IMR-90 (cell line): Measurements from ENCODE around the gene HIPK1.

Experiments used
- CEBPB ChIP-seq: IDR thresholded peaks from 2 replicates; pipeline ENCODE4 v1.6.1; 2012; ENCODE audit warnings: low read depth, low read length, improper control_type of control experiment
- NFE2L2 ChIP-seq: fragments of 150-350 bp; IDR thresholded peaks from 2 replicates; pipeline ENCODE4 v1.6.1; 2016; ENCODE audit warnings: low read depth, mild to moderate bottlenecking, low read length
- POLR2A ChIP-seq: IDR thresholded peaks from 2 replicates; pipeline ENCODE4 v1.6.1; 2012; ENCODE audit warnings: mild to moderate bottlenecking, low read depth, low read length
- RAD21 ChIP-seq: IDR thresholded peaks from 2 replicates; pipeline ENCODE4 v1.6.1; 2012; ENCODE audit warnings: low read length, improper control_type of control experiment
- RCOR1 ChIP-seq: IDR thresholded peaks from 2 replicates; pipeline ENCODE4 v1.6.1; 2012; ENCODE audit warnings: mild to moderate bottlenecking, low read length, improper control_type of control experiment; ENCODE audit not compliant: insufficient replicate concordance
- RFX5 ChIP-seq: IDR thresholded peaks from 2 replicates; pipeline ENCODE4 v1.8.0; 2012; ENCODE audit warnings: low read depth, mild to moderate bottlenecking, low read length, moderate library complexity
- TF ChIP-seq, protein P1 (sequence below): conservative IDR thresholded peaks from 2 replicates; pipeline ENCODE4 v1.5.1; 2012; ENCODE audit warnings: mild to moderate bottlenecking, low read depth, low read length, improper control_type of control experiment

DNA sequence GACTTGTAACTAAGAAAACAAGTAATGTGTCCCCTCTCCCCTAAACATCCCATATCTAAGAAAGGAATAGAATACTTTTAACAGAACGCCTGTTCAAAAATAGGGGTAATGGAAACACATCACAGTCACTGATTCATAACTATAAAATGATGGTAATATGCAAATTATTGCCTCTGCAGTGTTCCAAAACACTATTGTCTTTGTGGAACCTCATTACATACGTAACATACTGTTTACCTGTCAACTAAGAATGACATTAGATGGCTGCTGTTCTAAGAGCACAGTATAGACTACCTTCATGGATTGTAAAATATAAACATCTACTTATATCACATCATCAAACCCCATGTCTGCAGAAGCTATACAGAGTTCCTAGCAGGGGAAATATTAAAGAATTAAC lies 38.3 kb upstream of the HIPK1 start:
- TF ChIP-seq, protein P1, sequence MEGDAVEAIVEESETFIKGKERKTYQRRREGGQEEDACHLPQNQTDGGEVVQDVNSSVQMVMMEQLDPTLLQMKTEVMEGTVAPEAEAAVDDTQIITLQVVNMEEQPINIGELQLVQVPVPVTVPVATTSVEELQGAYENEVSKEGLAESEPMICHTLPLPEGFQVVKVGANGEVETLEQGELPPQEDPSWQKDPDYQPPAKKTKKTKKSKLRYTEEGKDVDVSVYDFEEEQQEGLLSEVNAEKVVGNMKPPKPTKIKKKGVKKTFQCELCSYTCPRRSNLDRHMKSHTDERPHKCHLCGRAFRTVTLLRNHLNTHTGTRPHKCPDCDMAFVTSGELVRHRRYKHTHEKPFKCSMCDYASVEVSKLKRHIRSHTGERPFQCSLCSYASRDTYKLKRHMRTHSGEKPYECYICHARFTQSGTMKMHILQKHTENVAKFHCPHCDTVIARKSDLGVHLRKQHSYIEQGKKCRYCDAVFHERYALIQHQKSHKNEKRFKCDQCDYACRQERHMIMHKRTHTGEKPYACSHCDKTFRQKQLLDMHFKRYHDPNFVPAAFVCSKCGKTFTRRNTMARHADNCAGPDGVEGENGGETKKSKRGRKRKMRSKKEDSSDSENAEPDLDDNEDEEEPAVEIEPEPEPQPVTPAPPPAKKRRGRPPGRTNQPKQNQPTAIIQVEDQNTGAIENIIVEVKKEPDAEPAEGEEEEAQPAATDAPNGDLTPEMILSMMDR: no peak
- TF ChIP-seq NFE2L2 (no peak), CEBPB (no peak), RCOR1 (no peak), RAD21 (no peak), POLR2A (no peak), RFX5 (no peak)
